Activated T-cell treated with anti-CD3 and anti-CD28 coated beads for 4 hours (primary cell): Measurements from ENCODE around the gene HDAC4.

Experiments
- DNase-seq: peaks from one replicate; pipeline ENCODE4 v3.0.0-alpha.2; 2020

The HDAC4 gene

DNA sequence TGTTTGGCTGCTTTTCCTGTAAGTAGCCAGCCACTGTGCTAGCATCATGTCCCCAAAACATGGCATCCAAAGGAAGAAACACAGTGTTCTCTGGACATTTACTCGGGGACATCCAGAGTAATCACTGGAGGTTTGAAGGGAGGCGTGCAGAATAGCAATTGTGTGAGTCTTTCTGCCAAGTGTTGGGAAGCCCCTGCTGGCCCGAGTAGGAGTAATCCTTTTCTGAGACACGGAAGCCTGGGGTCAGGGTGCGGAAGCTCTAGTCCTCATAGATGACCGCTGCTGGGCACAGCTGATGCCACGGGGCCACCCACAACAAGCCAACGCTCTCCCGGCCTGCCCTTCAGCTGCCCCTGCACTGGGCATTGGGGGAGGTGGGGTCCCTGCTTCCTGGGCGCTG, 24.8 kb upstream of the HDAC4 start:
- DNase-seq: no peak

DNA sequence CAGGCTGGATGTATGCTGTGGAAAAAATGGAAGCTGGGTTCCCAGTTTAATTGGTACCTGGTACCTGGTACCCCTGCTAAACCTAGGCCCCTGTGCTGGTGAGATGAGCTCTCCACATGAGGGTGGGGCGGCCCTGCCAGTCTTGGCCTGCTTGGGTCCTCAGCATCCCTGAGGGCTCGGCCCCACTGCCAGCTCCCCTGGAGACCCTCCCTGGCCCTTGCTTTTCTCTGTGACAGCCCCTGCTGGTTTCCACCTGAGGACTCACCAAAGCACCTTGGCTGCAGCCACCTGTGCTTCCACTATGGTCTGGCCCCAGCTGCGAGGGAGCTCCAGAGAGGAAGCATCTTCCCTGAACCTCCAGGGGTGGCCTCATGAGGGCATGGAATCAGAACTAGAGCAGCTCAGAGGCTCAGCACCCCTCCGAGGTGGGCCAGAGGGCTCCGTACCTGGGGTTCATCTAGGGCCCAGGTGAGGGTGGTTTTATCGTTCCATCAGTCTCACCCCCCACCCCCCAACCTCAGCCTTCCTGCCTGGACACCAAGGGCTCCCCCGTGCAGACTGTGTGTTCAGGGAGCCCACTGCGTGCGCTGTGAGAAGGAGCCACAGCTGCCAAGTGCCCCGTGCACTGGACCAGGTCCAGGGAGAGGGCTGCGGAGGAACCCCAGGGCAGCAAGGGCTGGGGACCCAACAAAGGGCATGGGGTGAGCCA, 23.7 kb upstream of the HDAC4 start:
- no peak for DNase-seq

DNA sequence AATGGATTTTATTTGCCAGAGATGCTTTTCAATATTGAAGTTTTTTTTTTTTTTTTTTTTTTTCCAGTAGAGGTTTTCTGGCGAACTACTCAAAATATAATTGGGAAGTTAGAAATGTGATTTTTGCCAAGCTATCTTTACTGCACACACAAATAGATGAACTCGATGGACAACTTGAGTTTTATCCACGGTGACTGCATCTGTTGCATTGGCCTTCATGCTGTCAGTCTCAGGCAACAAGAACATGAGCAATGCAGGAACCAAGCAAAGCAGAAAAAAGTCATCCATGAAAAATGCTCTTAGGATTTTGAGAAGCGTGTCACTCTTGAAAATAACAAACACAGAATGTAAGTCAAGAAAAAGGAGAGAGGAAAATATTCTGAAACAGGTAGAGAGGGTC, 22.7 kb upstream of the HDAC4 start:
- DNase-seq: no peak

DNA sequence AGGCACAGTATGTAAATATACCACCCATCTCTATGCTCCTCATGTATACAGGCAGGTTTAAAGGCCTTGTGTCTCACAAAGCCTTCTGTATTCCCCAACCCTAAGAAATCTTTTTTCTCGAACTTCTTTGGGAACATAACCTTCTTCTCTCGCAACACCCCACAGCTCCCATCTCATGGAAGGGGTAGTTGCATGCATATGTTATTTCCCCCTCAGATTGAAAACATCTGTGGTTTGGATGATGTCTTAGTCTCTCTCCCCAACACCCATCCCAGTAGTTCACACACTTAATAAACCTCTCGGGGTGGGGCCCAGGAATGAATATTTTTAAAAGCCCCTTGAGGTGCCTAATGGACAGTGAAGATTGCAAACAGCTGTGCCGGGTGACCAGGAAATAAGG, 21.0 kb upstream of the HDAC4 start:
- no peak for DNase-seq

DNA sequence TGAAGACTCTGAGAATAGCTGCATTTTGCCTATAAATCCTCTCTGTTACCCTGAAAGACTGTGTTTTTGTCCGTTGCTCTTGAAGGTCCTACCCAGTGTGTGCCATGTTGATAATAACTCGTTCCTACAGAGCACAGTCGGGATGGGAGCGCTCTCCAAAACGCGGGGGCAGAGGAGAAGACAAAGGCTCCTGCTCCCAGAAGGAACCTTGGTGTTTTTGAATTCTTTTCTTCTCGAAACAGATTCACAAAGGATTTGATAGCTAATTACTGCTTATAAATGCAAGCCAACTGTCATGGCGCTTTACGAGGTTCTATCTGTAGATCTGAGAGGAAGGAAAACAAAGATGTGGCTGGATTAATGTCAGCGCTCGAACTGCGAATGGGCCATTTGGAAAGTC, 19.3 kb upstream of the HDAC4 start:
- DNase-seq: no peak

DNA sequence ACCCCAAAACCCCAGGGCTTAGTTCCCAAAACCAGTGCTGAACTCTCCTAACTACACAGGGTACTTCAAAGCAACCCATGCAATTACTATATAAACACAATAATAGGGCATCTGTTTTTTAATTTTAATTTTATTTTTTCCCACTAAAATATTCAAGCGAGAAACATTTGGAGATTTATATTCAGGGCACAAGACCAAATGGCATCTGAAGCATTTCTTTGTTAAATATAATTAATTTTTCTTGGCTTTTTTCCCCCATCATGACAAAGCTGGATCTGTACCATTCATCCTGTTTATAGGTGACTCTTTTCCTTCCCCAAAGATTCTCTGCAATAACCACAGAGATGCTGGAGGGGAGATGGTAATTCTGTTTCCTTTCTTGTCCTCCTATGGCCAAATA, 18.1 kb upstream of the HDAC4 start:
- no peak for DNase-seq

DNA sequence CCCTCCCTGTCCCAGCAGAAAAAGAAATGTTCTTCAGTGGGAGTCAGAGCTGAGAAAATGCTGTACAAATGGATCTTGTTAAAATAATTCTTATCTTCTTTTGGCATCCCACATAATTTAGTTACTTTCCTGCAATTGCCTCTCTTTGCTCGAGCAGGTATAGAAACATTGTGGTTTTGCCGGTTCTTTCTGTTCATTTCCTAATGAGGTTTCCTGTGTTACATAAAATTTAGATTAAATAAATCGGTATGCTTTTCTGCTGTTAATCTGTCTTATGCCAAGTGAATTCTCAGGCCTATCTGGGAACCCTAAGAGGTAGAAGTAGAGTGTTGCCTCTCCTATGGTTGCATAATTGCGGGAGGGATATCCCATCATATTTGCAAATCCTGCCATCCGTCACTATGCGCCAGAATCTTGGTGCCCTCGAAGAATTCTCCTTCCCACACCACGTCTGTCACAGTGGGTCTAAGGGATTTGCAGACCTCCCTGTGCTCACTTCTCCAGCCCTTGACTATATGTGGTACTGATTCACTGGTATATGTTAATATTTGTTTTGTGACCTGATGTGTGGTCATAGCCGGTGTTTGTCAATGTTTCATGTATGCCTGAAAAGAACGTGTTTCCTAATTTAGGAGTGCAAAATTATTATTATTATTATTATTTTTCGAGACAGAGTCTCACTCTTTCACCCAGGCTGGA, 12.2 kb upstream of the HDAC4 start:
- DNase-seq: no peak

DNA sequence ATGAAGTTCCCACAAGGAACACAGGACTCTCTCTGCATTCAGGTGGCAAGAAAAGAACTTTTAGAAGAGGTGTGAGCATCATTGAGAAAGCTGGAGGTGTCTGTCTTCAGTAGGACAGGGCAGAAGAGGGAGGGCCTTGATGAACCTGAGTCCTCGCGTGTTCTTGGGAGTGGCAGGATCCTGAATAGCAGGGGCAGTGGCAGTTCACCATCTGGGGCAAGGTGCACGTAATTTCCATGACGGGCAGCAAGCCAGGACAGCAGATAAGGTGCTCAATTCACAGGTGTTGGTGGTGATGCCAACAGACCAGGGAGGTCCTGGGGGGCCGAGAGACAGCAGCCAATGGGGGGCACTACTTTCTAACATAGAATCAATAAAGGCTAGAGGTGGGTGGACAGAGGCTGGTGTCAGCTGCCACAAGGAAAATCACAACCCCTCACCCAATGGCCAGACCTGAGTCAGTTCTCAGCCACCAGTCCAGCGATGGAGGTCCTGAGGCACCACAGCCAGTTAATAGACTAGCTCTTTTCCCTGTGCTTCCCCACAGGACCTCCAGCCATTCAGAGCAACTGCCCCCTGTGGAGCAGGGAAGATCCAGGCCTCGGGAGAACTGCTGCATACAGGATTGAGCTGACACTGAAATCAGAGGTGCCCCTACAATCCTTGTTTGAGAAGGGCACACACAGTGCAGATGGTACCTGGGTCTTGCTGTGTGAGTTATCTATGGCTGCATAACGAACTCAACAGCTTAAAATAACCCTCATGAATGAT, 10.9 kb upstream of the HDAC4 start:
- DNase-seq: no peak

DNA sequence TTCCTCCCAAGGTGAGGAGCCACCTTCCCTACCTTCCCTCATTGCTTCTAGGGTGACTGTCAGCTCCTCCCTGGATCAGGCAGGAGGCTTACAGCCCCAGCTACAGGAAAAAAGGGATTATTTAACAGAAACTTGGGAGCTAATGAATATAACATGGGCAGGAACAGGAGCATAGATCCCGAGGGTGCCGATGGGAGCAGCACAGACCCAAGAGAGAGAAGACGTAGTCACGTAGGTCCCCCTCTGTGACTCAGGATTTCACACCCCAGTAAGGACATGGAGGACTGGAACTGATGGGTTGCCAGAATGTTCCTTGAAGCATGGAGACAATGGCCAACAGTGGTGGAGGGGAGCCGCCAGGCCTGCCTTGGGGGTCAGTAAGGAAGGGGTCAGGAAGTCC, 10.3 kb upstream of the HDAC4 start:
- no peak for DNase-seq

DNA sequence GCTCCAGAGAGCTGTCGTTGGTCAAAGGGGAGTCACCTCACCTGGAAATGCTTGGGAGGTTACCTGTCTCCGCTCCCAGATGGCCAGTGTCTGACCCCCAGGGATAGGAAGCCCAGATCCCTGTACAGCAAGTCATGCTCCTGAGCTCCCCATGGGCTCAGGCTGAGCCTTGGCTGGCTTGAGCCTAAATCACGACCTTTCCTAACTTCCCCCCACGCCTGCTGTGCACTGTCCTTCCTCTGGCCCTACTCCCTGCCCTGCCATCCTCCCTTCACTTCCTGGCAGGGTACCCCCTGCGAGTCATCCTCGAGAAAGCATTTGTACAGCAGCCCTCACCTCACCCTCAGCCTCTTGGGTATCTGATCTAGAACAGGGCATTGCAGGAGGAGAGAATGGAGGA, 9.2 kb upstream of the HDAC4 start:
- no peak for DNase-seq

DNA sequence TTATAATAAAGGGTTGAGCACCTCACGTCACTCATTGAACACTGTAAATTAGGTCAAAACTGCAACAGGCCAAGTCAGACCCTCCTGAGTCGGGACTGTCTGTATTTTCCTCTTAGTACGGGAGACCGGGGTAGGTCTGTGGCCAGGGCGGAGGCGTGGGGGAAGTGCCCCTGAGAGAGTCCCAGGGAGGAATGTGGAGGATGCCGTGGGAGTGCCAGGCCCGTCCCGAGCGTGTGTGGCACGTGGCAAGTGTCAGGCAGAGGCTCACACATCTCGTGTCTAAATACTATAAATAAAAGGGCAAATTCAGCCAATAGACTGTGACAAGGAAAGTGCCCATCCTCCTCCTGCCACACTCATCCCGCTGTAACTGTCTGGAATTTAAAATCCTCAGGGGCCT, 6.3 kb upstream of the HDAC4 start:
- no peak for DNase-seq

DNA sequence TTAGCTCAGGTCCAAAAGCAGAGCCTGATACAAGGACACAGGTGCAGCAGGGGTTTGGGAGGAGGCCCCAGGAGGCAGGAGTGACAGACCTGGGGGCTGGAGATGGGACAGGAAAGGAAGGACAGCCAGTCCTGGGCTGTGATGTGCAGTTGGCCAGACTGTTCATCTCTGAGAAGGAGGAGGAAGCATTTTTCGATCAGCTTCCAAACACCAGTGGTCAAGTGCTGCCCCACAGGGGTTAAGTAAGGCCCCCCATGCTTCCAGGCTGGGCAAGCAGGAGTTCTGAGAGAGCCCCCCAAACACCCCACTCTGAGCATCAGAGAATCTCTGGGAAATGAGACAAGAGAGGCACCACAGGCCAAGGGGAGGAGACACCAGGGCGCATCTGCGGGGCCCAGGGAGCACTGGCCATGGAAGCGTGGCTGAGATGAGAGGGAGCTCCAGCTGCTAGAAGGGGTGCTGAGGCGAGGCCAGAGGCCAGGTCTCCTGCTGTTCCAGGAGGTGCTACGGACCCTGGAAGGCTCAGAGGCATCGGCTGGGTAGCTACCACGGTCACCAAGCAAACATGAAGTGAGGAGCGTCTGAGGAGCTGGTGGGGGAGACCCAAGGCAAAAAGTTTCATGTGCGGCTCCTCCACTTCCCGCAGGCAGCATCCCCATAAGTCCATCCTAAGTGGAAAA, 5.6 kb upstream of the HDAC4 start:
- DNase-seq: no peak

DNA sequence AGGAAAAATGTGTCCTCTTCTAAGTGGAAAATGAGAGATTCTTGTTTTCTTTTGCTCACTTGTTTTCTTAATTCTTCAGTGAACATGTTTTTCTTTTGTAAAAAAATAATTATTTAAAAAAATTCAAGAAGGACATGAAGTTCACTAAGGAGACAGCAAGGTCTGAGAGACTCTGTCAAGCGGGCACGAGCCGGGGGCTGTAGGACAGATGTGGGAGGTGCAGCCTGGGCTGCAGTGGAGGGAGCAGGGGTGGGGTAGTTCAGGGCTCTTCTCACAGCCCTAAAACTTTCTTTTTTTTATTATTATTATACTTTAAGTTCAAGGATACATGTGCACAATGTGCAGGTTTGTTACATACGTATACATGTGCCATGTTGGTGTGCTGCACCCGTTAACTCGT, 4.3 kb upstream of the HDAC4 start:
- DNase-seq: no peak

DNA sequence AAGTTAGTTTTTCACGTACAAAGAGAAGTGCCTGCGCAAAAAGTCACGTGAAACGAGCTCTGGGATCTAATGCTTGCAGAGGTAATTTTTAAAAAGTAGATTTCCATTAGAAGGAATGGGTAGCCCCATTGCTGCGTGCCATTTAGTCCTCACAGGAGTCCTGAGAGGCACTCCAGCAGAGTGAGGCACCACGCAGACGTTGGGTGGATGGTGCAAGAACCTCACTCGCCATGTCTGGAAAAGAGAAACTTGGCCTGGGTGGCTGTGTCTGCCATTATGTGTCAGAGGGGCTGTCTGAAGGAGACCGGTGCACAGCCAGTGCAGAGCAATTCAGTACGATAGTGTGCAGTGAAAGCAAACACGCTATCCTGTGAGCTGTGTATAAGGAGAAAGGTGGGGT, 1.8 kb upstream of the HDAC4 start:
- no peak for DNase-seq

DNA sequence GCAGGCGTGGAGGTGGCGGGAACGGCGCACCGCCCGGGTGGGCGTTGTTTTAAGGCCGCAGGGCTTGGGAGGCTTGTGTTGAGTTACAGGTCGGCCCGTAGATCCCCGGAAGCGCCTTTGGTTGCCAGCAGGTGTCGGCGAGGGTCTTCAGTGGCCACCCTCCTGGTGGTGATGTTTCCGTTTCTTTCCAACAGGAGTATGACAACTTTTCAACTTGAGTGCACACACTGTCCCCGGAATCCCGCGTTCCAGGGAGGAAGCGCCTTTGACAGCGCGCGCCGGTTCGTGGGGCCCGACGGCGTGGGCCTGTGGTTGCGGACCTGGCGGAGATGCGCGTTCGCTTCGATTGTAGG, 1.0 kb upstream of the HDAC4 start:
- DNase-seq: no peak

DNA sequence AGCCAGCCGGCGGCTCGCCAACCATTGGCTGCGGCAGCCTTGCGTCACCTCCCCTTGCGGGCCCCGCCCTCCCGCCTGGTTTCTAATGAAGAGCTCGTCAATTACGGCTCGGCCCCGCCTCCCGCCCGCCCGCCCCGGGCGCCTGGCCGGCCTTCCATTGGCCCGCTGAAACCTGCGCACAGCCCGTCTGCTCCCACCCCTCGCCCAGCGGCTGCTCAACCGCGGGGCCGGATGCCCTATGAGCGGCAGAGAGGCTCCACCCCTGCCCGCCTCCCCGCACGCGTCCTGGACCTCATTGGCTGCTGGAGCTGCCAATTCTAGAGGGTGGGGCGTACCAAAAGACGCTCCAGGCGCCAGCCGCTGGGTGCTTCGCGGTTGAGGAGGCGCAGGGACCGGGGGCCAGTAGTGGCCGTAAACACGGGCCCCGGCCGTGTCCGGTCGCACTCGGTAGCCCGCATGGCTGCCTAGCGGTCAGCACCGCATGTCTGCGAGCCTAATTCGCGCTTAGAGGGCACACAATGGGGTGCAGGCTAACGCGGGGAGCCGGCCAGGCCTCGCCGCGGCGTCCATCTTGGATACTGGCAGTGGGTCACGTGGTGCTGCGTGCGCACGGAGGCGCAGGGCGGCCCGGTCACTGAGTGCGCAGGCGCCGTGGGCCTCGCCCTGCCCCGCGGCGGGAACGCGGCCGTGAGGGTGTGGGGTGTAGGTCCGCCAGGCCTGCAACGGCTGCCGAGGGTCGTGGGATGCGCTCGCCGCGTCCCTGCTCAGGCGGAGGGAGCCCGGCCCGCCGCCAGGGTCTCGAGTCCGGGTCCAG, 454 bp upstream of the HDAC4 start:
- DNase-seq: peak; percentile 98

DNA sequence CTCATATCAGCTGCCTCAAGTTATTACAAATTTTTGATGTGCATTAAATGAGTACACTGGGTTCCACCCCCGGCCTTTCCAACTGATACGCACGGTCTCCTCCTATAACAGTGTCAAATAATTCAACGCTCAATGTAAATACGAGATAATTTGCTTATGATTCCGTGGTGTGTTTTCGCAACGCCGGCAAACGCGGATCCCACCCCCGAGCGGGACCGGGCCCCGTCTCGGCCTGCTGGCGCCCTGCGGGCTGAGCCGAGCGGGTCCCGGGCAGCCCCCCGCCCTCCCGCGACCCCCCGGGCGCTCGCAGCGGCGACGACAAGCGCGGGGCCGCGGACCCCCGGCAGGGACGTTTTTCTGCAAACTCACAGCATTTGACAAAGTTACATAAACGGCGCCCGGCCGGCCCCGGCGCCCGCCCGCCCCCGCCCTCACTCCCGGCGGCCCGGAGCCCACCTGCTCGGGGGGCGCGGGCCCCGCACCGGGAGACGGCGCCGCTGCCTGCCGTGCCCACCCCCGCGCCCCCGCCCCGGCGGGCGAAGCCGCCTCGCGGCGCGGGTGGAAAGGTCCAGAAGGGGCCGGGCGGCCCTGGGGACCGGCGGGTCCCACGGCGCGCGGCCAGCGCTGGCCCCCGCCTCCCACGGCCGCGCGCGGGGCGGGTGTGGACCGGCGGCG, 762 bp downstream of the HDAC4 start:
- DNase-seq: no peak

DNA sequence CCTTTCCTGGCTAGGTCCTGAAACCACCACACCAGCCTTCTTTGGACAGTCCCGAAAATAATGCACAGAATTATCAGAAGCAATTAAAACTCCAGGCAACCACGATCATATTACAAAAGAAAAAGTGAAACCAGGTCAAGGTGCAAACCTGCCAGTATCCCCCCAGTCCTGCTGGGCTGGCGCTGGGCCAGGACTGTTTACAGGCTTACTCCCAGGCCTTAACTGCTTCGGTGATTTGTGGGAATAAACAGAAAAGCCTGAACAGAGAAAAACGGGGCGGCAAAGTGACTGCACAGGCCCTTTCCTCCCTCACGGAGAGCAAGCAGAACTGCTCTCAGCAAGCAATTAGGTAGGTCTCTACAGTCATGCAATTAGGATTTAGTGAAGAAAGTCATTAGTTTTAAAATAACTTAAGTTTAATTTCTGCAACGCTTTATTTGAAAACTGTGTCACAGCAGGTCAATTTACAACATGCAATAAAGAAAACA, 1.3 kb downstream of the HDAC4 start:
- DNase-seq: no peak

DNA sequence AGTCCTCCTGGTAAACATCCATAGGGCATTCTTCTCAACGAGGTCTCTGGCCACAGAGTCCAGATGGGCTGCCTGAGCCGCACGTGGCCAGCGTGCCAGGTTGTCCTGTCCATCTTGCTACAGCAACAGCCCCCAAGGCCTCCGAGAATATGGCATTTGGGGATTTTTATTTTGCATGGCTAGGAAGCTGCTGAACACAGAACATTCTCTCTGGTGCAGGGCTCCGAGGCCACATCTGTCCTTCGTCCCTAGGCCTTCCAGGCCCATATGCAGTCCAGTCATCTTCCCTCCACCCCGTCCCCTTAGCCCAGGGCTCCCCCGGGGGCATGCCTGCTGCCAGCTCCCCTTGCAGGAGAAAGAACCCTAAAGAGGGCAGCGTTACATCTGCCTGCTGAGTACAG, 2.3 kb downstream of the HDAC4 start:
- DNase-seq: no peak

DNA sequence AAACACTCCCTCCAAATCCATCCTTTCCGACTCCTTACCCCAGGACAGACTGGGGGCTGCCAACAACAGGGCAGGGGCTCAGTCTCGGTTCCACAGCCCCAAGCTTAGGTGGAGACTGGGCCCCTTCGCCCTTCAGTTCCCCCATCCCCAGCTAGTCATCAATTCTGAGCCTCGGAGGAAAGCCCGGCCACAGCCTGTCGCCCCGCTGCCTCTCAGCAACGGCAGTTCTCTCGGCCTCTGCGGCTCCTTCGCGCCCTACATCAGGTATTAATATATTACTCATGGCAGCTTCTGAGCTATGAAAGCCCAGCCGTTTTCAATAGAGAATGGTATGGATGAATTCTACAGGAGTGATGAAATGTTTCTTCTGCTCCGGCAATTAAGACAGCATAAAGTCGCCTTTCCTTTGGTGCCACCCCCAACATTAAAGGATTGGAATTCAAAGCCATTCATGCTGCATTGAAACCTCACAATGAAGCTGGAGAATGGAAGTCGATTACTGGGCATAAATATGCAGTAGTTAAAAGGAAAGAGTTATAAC, 2.8 kb downstream of the HDAC4 start:
- no peak for DNase-seq

DNA sequence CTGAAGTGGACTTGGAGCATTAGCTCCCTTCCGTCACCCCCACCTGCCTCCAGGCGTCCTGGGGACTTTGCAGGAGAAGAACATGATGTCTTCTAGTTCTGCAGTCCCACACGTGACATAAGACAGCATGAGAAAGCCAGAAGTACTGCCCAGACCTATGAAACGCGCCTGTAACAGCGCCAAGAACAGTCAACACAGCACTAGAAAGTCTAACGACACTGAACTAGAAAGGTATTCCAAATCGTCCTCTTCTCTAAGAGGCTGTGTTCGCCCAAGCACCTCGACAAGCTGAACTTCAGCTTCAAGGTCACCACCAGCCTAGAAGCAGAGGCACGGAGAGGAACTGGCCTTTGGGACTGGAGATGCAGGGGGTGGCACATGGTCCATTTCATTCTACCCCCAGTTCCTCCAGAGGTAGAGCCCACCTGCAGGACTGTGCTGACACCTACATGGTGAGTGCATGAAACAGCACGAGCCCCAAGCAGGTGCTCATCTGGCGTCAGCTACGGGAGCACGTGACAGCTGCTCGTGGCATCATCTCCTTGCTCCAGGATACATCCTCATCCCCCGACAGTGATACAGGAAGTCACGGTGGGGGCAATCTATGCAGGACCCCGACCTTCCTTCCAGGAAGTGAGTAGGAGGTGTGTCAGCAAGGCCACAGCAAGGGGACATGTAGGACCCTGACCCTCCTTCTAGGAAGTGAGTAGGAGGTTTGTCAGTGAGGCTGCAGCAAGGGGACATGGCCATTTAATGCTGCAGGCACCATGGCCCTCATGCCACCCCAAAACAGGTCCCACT, 3.7 kb downstream of the HDAC4 start:
- no peak for DNase-seq
